ENCODE measurements around the gene BST1.

Gene BST1

DNA sequence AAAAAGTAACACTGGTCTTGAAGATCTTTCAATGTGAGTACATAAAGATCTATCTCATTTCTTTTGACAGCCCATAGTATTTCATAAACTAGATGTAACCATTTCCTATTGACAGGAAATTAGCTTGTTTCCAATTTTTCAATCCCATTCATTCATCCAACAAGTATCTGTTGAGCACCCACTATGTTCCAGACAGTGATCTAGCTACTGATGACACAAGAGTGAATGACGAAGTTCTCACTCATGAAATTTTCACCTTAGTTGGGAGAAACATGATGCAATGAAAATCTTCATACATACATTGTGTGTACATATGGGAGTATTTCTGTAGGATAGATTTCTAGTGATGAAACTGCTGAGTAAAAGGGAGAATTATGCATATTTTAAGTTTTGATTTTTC, 76.9 kb downstream of the BST1 start:
- Histone ChIP-seq H3K4me1 (ENCODE audit: insufficient read depth, low read length) (peaks cover 4% of the 10 kb centered on the region; the same call in 1 of the 2 replicates), H3K9me3 (ENCODE audit: insufficient read depth, low read depth, low read length) (no peaks in the 10 kb centered on the region), H3K36me3 (ENCODE audit: insufficient read depth, low read length) (no peaks in the 10 kb centered on the region), H3K27ac (ENCODE audit: low read depth, low read length) (no peak overlapping the region), H3K27me3 (ENCODE audit: insufficient read depth, low read length) (peaks cover 54% of the 10 kb centered on the region), H3K4me3 (ENCODE audit: low read length) (peak overlapping the region; percentile 54), H3K9ac (ENCODE audit: low read depth, low read length) (no peak overlapping the region)
- WGBS: 83% methylated on average over 1 of the region's 1 CpG

DNA sequence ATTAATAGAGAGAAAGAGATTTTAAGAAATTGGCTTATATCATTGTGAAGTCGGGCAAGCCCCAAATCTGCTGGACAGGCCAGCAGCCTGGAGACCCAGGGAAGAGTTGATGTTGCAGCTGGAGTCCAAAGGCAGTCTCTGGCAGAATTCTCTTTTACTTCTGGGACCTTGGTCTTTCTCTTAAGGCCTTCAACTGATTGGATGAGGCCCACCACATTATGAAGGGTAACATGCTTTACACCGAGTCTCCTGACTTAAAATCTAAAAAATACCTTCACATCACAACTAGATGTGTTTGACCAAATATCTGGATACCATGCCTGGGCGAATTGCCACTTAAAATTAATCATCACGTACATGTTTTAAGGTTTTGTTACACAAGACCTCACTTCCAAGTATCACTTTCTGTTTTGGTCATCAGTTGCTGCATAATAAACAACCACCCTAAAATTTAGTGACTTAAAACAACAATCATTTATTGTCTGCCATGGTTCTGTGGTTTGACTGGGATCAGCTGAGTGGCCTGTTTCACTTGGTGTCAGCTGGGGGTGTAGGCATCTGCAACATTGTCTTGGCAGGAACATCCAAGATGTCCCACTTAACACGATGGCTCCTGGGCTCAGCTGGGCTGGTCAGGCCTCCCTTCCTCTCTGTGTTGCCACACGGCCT, 78.7 kb downstream of the BST1 start:
- Histone ChIP-seq H3K9ac (ENCODE audit: low read depth, low read length) (no peak overlapping the region), H3K27ac (ENCODE audit: low read depth, low read length) (no peak overlapping the region), H3K4me1 (ENCODE audit: insufficient read depth, low read length) (peaks cover 4% of the 10 kb centered on the region; the same call in 1 of the 2 replicates), H3K27me3 (ENCODE audit: insufficient read depth, low read length) (peaks cover 46% of the 10 kb centered on the region), H3K4me3 (ENCODE audit: low read length) (no peak overlapping the region), H3K9me3 (ENCODE audit: insufficient read depth, low read depth, low read length) (no peaks in the 10 kb centered on the region), H3K36me3 (ENCODE audit: insufficient read depth, low read length) (no peaks in the 10 kb centered on the region)
- WGBS: 85% methylated on average over 6 of the region's 6 CpGs

Data from HUES64 (cell line).